ENCODE results near the gene ZDHHC21.

DNA sequence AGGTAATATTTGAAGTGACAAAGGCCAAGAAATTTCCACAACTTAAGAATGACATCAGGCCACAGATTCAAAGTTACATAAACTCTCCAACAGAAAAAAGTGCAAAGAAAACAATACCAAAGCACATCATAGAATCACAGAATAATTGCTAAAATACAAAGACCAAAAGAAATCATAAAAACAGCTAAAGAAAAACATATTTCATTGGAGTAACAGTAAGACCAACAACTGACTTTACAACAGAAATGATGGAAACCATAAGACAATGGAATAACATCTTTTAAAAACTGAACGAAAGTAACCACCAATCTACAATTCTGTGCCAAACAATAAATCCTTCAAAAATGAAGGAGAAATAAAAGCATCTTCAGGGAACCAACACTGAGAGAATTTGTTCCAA is 38.3 kb downstream of the ZDHHC21 start:
- TF ChIP-seq CTCF (IDR thresholded peaks at IDR 0.05; ENCODE audit: low read depth, low read length, poor library complexity, severe bottlenecking) (no peak), EZH2phosphoT487 (IDR thresholded peaks at IDR 0.05; ENCODE audit: borderline replicate concordance, low read length) (no peak)

Data from DOHH2 (cell line).